ENCODE results near the gene P4HTM.

GRCh38 chr3:49016414-49017228 lies 26.6 kb downstream of the P4HTM start:
- no peak for TF ChIP-seq CTCF (IDR thresholded peaks at IDR 0.05; ENCODE audit: extremely low read depth in 1 of 2, insufficient read depth in 1 of 2, low read depth in 1 of 2, low read length in 2 of 2)
- no peak for TF ChIP-seq JUN (IDR thresholded peaks at IDR 0.05; ENCODE audit: borderline replicate concordance, insufficient read depth, insufficient read length, low read depth)
- TF ChIP-seq POLR2A (IDR thresholded peaks at IDR 0.05; ENCODE audit: low read depth, low read length): peak; percentile 23
- no peak for TF ChIP-seq EZH2 (IDR thresholded peaks at IDR 0.05; ENCODE audit: borderline replicate concordance, low read depth, low read length, severe bottlenecking)

Measured in endothelial cell of umbilical vein (primary cell).